ENCODE results near the gene CNMD.

GRCh38 chr13:52713894-52714293 is 25.7 kb downstream of the CNMD start:
- TF ChIP-seq CTCF (IDR thresholded peaks at IDR 0.05; ENCODE audit: low read depth, low read length): no peak
- TF ChIP-seq MYC (IDR thresholded peaks at IDR 0.05; ENCODE audit: low read depth, low read length): no peak
- TF ChIP-seq MAX (IDR thresholded peaks at IDR 0.05; ENCODE audit: low read depth, low read length): no peak
